GM12891 (cell line): ENCODE data around the gene WDR20.

ENCODE experiments used
- POLR2AphosphoS5 ChIP-seq: IDR thresholded peaks from 2 replicates; pipeline ENCODE4 v1.6.1; 2011; ENCODE audit warnings: low read depth, low read length, control low read depth
- SPI1 ChIP-seq: IDR thresholded peaks from 2 replicates; pipeline ENCODE4 v1.6.1; 2011; ENCODE audit warnings: low read depth, low read length, control low read depth

GRCh38 chr14:102229739-102230092 is 90.0 kb downstream of the WDR20 start:
- TF ChIP-seq POLR2AphosphoS5 (no peak), SPI1 (no peak)
